Upper lobe of left lung (tissue), 6 donors: ENCODE data around the gene PLEKHA8. TPM values are rescaled to one million over a fixed set of nuclear protein-coding genes. Genes with fewer than 3 reads are reported as not detected.

ENCODE experiments used
- ATAC-seq, 2 donors: fragments of 200-7000 bp; cut with Tn5 transposase; one replicate each; pipeline ENCODE4 v1.9.1; 2022; ENCODE audit warnings: mild to moderate bottlenecking in 2 of 2, moderate library complexity in 2 of 2; ENCODE audit not compliant: low FRiP score in 2 of 2
- DNase-seq, 2 donors: peaks; one replicate each; pipeline ENCODE4 v3.0.0-alpha.2; 2019 to 2020
- H3K27ac ChIP-seq, 4 donors: fragments of 200-600 bp; sonication (generic); one replicate each; pipeline ENCODE4 v1.5.1; 2016 to 2019
- H3K27me3 ChIP-seq, 4 donors: fragments of 200-600 bp; sonication (generic); one replicate each; pipeline ENCODE4 v1.5.1; 2017 to 2019
- H3K36me3 ChIP-seq, 4 donors: fragments of 200-600 bp; sonication (generic); one replicate each; pipeline ENCODE4 v1.5.1; 2016 to 2019
- H3K4me1 ChIP-seq, 4 donors: fragments of 200-600 bp; sonication (generic); one replicate each; pipeline ENCODE4 v1.5.1; 2018 to 2019
- H3K4me3 ChIP-seq, 4 donors: fragments of 200-600 bp; sonication (generic); one replicate each; pipeline ENCODE4 v1.5.1; 2017 to 2019; ENCODE audit warnings: mild to moderate bottlenecking in 2 of 4, moderate library complexity in 1 of 4
- H3K9me3 ChIP-seq, 4 donors: fragments of 200-600 bp; sonication (generic); one replicate each; pipeline ENCODE4 v1.5.1; 2018 to 2019
- CTCF ChIP-seq, 6 experiments: fragments of 450-650 bp in 4 of 6; fragments of 200-600 bp in 2 of 6; sonication (generic) in 2 of 6; IDR thresholded peaks; one replicate each; pipeline ENCODE4 v1.5.1; 2016 to 2019; ENCODE audit warnings: antibody characterized with exemption in 6 of 6
- EP300 ChIP-seq, 4 donors: sonication (generic); formaldehyde crosslinking; IDR thresholded peaks; one replicate each; pipeline ENCODE4 v1.5.1; 2017; ENCODE audit warnings: antibody characterized with exemption in 4 of 4, control low read depth in 2 of 4
- POLR2A ChIP-seq, 4 donors: fragments of 450-650 bp; IDR thresholded peaks; one replicate each; pipeline ENCODE4 v1.5.1; 2016 to 2017; ENCODE audit warnings: antibody characterized with exemption in 4 of 4, mild to moderate bottlenecking in 2 of 4
- POLR2AphosphoS5 ChIP-seq, 2 donors: sonication (generic); formaldehyde crosslinking; IDR thresholded peaks; one replicate each; pipeline ENCODE4 v1.5.1; 2017; ENCODE audit warnings: antibody characterized with exemption in 2 of 2
- WGBS, 2 donors: methylation state at CpG; one replicate each; pipeline ENCODE4 v1.1.5; 2017 to 2018; 5-methylcytosine and 5-hydroxymethylcytosine counted together
- total RNA-seq, 6 donors: library from RNA; depleted of rRNA in 4 of 6; stranded (reverse); fragments of >200 nt in 4 of 6; gene quantifications; one replicate each; pipeline versions ENCODE4 v1.1.0 to v1.2.1, GENCODE V29; 2016 to 2021
- donor health status: DM: no; HTN: no; CAD: no; lungs with moderate emphysema.
- donor health status: DM: no; HTN: yes; CAD: no; lungs with severe emphysema.

Gene PLEKHA8
- total RNA-seq, 6 donors from 2014 or later = 5.8 to 22.0 (median 10.8) TPM

- peaks cover 31 to 47% (median 36%) of the 10 kb centered on the region in 4 donors for H3K4me1 ChIP-seq
- no peaks in the 10 kb centered on the region for H3K9me3 ChIP-seq
- no peak for TF ChIP-seq EP300 (IDR thresholded peaks at IDR 0.05)
- TF ChIP-seq POLR2A (IDR thresholded peaks at IDR 0.05) = no peak
- no peak for TF ChIP-seq CTCF (IDR thresholded peaks at IDR 0.05)
- TF ChIP-seq POLR2AphosphoS5 (IDR thresholded peaks at IDR 0.05) = no peak
- DNase-seq = no peak
- H3K27me3 ChIP-seq = no peaks in the 10 kb centered on the region
- WGBS, 2 donors = 80 to 86% methylated on average over 2 of the region's 2 CpGs
- peaks cover 0 to 18% (median 2%) of the 10 kb centered on the region in 4 donors for H3K36me3 ChIP-seq
- no peak for ATAC-seq
- peak overlapping the region in 3 of 4 donors; percentile 41 to 47 (median 43) for H3K27ac ChIP-seq
- no peak overlapping the region for H3K4me3 ChIP-seq
These were observed 132.1 kb downstream of the PLEKHA8 start for GRCh38 chr7:30160329-30160728.

GRCh38 chr7:30162133-30162532, 133.9 kb downstream of the PLEKHA8 start:
- DNase-seq (no peak), ATAC-seq (no peak)
- no peak overlapping the region for H3K4me3 ChIP-seq
- H3K9me3 ChIP-seq = no peaks in the 10 kb centered on the region
- peaks cover 0 to 14% (median 2%) of the 10 kb centered on the region in 4 donors for H3K36me3 ChIP-seq
- H3K4me1 ChIP-seq = peaks cover 36 to 58% (median 44%) of the 10 kb centered on the region in 4 donors
- no peak for TF ChIP-seq CTCF (IDR thresholded peaks at IDR 0.05)
- TF ChIP-seq EP300 (IDR thresholded peaks at IDR 0.05) = no peak
- no peak for TF ChIP-seq POLR2A (IDR thresholded peaks at IDR 0.05)
- TF ChIP-seq POLR2AphosphoS5 (IDR thresholded peaks at IDR 0.05) = no peak
- 53 to 54% methylated on average over 3 of the region's 3 CpGs for WGBS, 2 donors
- H3K27ac ChIP-seq = peak overlapping the region in 1 of 4 donors; percentile 73
- no peaks in the 10 kb centered on the region for H3K27me3 ChIP-seq

GRCh38 chr7:30162622-30163124, 134.5 kb downstream of the PLEKHA8 start:
- no peaks in the 10 kb centered on the region for H3K9me3 ChIP-seq
- peaks cover 36 to 58% (median 44%) of the 10 kb centered on the region in 4 donors for H3K4me1 ChIP-seq
- peak overlapping the region in 3 of 4 donors; percentile 57 to 73 (median 71) for H3K27ac ChIP-seq
- no peak overlapping the region for H3K4me3 ChIP-seq
- no peak for DNase-seq
- no peak for TF ChIP-seq POLR2A (IDR thresholded peaks at IDR 0.05)
- no peak for TF ChIP-seq POLR2AphosphoS5 (IDR thresholded peaks at IDR 0.05)
- no peak for TF ChIP-seq CTCF (IDR thresholded peaks at IDR 0.05)
- TF ChIP-seq EP300 (IDR thresholded peaks at IDR 0.05) = no peak
- ATAC-seq = no peak
- no peaks in the 10 kb centered on the region for H3K27me3 ChIP-seq
- WGBS, 2 donors = 57 to 65% methylated on average over 5 of the region's 5 CpGs
- peaks cover 0 to 10% (median 0%) of the 10 kb centered on the region in 4 donors for H3K36me3 ChIP-seq

- Histone ChIP-seq H3K27ac (peak overlapping the region; percentile 53 to 73 (median 64)), H3K4me1 (peaks cover 36 to 58% (median 42%) of the 10 kb centered on the region in 4 donors), H3K9me3 (no peaks in the 10 kb centered on the region), H3K4me3 (no peak overlapping the region), H3K27me3 (no peaks in the 10 kb centered on the region), H3K36me3 (peaks cover 0 to 10% (median 0%) of the 10 kb centered on the region in 4 donors)
- DNase-seq (peak in 1 of 2 donors; percentile 51), ATAC-seq (peak in 1 of 2 donors; percentile 52)
- TF ChIP-seq EP300 (IDR thresholded peaks at IDR 0.05) (no peak), POLR2A (IDR thresholded peaks at IDR 0.05) (no peak), CTCF (IDR thresholded peaks at IDR 0.05) (no peak), POLR2AphosphoS5 (IDR thresholded peaks at IDR 0.05) (no peak)
- 37 to 41% methylated on average over 13 of the region's 13 CpGs for WGBS, 2 donors
These were observed 135.2 kb downstream of the PLEKHA8 start for GRCh38 chr7:30163231-30163894.
